ENCODE measurements around the gene TRIM3. TPM values are rescaled to one million over a fixed set of nuclear protein-coding genes. Genes with fewer than 3 reads are reported as not detected.

Gene TRIM3
- polyA plus RNA-seq, 1 experiment: 10.4 TPM

DNA sequence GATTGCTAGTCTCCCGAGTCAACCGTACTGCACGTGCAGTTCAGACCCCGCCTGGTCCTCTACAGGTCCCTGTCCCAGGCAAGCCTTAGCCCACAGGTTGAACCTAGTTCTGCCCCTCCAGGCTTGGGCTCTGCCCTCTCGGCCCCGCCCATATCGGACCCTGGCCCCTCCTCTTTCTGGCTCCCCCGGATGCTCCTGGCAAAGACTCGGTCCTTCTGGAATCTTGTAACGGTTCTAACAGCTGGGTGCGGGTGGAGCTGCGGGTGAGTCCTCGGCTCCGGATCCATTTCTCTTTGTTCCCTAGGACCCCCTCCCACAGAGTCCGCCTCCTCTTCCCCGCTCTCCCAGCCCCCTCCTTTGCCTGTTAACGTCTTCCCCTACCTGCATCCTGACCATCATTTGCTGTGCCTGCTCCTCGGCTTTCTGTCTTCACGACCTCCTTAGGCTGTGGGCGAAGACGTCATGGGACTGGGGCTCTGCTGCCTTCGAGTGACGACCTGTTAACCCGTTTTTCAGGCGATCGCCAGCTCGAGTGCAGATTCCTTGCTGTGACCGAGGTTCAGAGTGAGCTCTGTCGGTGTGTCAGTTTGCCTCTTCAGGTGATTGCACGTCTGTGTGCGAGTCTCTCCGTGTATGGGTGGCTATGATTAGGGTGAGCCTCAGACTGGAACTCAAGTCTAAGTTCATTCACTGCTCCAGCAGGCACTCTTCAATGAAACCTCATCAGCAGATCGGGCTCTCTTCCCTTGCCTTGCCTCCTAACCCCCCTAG, 23.5 kb upstream of the TRIM3 start, which contains the start of gene DNHD1:
TSS of gene DNHD1 (plus strand) at position 212 of the 771 bp plus-strand sequence. CDS start 936 bp downstream, outside the sequence.
- DNase-seq (ENCODE audit: low read depth): no peak
- ChIA-PET POLR2A (interaction anchor here (0.7 kb wide), 1 partner anchor 253 kb away, joined by 5 read pairs; no protein-coding TSS in a partner anchor), CTCF (interaction anchor here (1.1 to 2.0 kb wide), 3 partner anchors 59 to 186 kb away, joined by 5 to 6 read pairs (median 5); partner anchors contain the start of gene MRPL17)
- H3K4me3 ChIP-seq (ENCODE audit: low read depth, low read length): no peak within 1 kb of the TSS
- TF ChIP-seq, protein P1, sequence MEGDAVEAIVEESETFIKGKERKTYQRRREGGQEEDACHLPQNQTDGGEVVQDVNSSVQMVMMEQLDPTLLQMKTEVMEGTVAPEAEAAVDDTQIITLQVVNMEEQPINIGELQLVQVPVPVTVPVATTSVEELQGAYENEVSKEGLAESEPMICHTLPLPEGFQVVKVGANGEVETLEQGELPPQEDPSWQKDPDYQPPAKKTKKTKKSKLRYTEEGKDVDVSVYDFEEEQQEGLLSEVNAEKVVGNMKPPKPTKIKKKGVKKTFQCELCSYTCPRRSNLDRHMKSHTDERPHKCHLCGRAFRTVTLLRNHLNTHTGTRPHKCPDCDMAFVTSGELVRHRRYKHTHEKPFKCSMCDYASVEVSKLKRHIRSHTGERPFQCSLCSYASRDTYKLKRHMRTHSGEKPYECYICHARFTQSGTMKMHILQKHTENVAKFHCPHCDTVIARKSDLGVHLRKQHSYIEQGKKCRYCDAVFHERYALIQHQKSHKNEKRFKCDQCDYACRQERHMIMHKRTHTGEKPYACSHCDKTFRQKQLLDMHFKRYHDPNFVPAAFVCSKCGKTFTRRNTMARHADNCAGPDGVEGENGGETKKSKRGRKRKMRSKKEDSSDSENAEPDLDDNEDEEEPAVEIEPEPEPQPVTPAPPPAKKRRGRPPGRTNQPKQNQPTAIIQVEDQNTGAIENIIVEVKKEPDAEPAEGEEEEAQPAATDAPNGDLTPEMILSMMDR (IDR thresholded peaks at IDR 0.05; ENCODE audit: insufficient read depth, low read depth, low read length): no peak
- H3K27me3 ChIP-seq (ENCODE audit: control insufficient read depth, insufficient read depth, low read length): no peaks in the 10 kb centered on the region
- H3K36me3 ChIP-seq (ENCODE audit: control insufficient read depth, insufficient read depth, low read length): peaks cover 5% of the 10 kb centered on the region

- POLR2A ChIA-PET: no interaction called here
- CTCF ChIA-PET: interaction anchor here (1.2 to 2.0 kb wide), 2 partner anchors 16 to 110 kb away, joined by 3 to 7 read pairs; no protein-coding TSS in a partner anchor
- no peak overlapping the region for H3K4me3 ChIP-seq (ENCODE audit: low read depth, low read length)
- peaks cover 8% of the 10 kb centered on the region for H3K36me3 ChIP-seq (ENCODE audit: control insufficient read depth, insufficient read depth, low read length)
- no peak for DNase-seq (ENCODE audit: low read depth)
- TF ChIP-seq, protein P1 (IDR thresholded peaks at IDR 0.05; ENCODE audit: insufficient read depth, low read depth, low read length): no peak
- H3K27me3 ChIP-seq (ENCODE audit: control insufficient read depth, insufficient read depth, low read length): no peaks in the 10 kb centered on the region
Measured at GRCh38 chr11:6489306-6489705, 15.6 kb upstream of the TRIM3 start.

GRCh38 chr11:6488821-6489220, 15.1 kb upstream of the TRIM3 start:
- Histone ChIP-seq H3K27me3 (ENCODE audit: control insufficient read depth, insufficient read depth, low read length) (no peaks in the 10 kb centered on the region), H3K4me3 (ENCODE audit: low read depth, low read length) (no peak overlapping the region), H3K36me3 (ENCODE audit: control insufficient read depth, insufficient read depth, low read length) (peaks cover 8% of the 10 kb centered on the region)
- ChIA-PET CTCF (interaction anchor here (1.2 to 1.4 kb wide), 2 partner anchors 50 to 109 kb away, joined by 3 read pairs; no protein-coding TSS in a partner anchor), POLR2A (no interaction called here)
- DNase-seq (ENCODE audit: low read depth): no peak
- TF ChIP-seq, protein P1 (IDR thresholded peaks at IDR 0.05; ENCODE audit: insufficient read depth, low read depth, low read length): no peak

- ChIA-PET POLR2A (no interaction called here), CTCF (interaction anchor here (1.0 to 1.4 kb wide), 5 partner anchors 17 to 269 kb away, joined by 3 to 5 read pairs (median 3); no protein-coding TSS in a partner anchor)
- no peak overlapping the region for H3K4me3 ChIP-seq (ENCODE audit: low read depth, low read length)
- peaks cover 9% of the 10 kb centered on the region for H3K36me3 ChIP-seq (ENCODE audit: control insufficient read depth, insufficient read depth, low read length)
- H3K27me3 ChIP-seq (ENCODE audit: control insufficient read depth, insufficient read depth, low read length): no peaks in the 10 kb centered on the region
- TF ChIP-seq, protein P1 (IDR thresholded peaks at IDR 0.05; ENCODE audit: insufficient read depth, low read depth, low read length): no peak
- no peak for DNase-seq (ENCODE audit: low read depth)
Measured at GRCh38 chr11:6488342-6488741, 14.6 kb upstream of the TRIM3 start.

- TF ChIP-seq, protein P1 (IDR thresholded peaks at IDR 0.05; ENCODE audit: insufficient read depth, low read depth, low read length): no peak
- Histone ChIP-seq H3K4me3 (ENCODE audit: low read depth, low read length) (no peak overlapping the region), H3K36me3 (ENCODE audit: control insufficient read depth, insufficient read depth, low read length) (peaks cover 10% of the 10 kb centered on the region), H3K27me3 (ENCODE audit: control insufficient read depth, insufficient read depth, low read length) (no peaks in the 10 kb centered on the region)
- ChIA-PET CTCF (interaction anchor here (0.5 to 1.3 kb wide), 2 partner anchors 43 to 216 kb away, joined by 3 to 5 read pairs; no protein-coding TSS in a partner anchor), POLR2A (no interaction called here)
- DNase-seq (ENCODE audit: low read depth): no peak
Measured at GRCh38 chr11:6486938-6487337, 13.2 kb upstream of the TRIM3 start.
